Body of pancreas (tissue), 4 donors: ENCODE data around the gene MMP19. TPM values are rescaled to one million over a fixed set of nuclear protein-coding genes. Genes with fewer than 3 reads are reported as not detected.

Experiments
- ATAC-seq: fragments of 150-250 bp; one replicate; pipeline ENCODE4 v1.9.1; 2016
- DNase-seq, 4 donors: peaks; one replicate each; pipeline ENCODE4 v3.0.0-alpha.2; 2019
- H3K27ac ChIP-seq, 4 donors: fragments of 200-600 bp; sonication (generic); 1 replicate in 3 of 4; 2 replicates in 1 of 4; pipeline versions ENCODE4 v1.5.1 to v1.6.1; 2016 to 2019; ENCODE audit warnings: mild to moderate bottlenecking in 1 of 4, mixed read lengths in 1 of 4, moderate library complexity in 1 of 4
- H3K27me3 ChIP-seq, 2 donors: fragments of 200-600 bp; sonication (generic); one replicate each; pipeline ENCODE4 v1.6.0; 2016; ENCODE audit warnings: mild to moderate bottlenecking in 1 of 2
- H3K36me3 ChIP-seq, 2 donors: fragments of 200-600 bp; sonication (generic); replicated peaks in 1 of 2; 2 replicates each; pipeline ENCODE4 v1.5.1; 2016; ENCODE audit warnings: low read depth in 2 of 2; ENCODE audit not compliant: insufficient read depth in 1 of 2
- H3K4me1 ChIP-seq: fragments of 200-600 bp; sonication (generic); one replicate; pipeline ENCODE4 v1.6.0; 2016
- H3K4me3 ChIP-seq, 2 donors: fragments of 200-600 bp; sonication (generic); 1 replicate in 1 of 2; 2 replicates in 1 of 2; pipeline ENCODE4 v1.5.1; 2016 to 2019
- H3K9me3 ChIP-seq, 3 donors: fragments of 200-600 bp; sonication (generic); 1 replicate in 2 of 3; 2 replicates in 1 of 3; pipeline ENCODE4 v1.5.1; 2016
- POLR2A ChIP-seq, 3 donors: fragments of 450-650 bp; IDR thresholded peaks; one replicate each; pipeline ENCODE4 v1.6.1; 2016; ENCODE audit warnings: antibody characterized with exemption in 3 of 3, mild to moderate bottlenecking in 2 of 3
- WGBS, 2 donors: methylation state at CpG; one replicate each; pipeline ENCODE4 v1.1.5; 2017; 5-methylcytosine and 5-hydroxymethylcytosine counted together
- intact Hi-C: fragments of 100-400 bp; cut with DNase I; formaldehyde crosslinking; loops from one replicate; pipeline ENCODE4 v1.15.1; 2023
- total RNA-seq, 2 donors: library from RNA; depleted of rRNA; stranded (reverse); fragments of >200 nt; gene quantifications; one replicate each; pipeline ENCODE4 v1.1.0, GENCODE V29; 2016
- TF ChIP-seq, protein P1 (sequence below), 7 experiments: fragments of 450-650 bp in 4 of 7; fragments of 200-600 bp in 3 of 7; sonication (generic) in 3 of 7; IDR thresholded peaks; one replicate each; pipeline ENCODE4 v1.5.1; 2016 to 2019; ENCODE audit warnings: antibody characterized with exemption in 7 of 7

The MMP19 gene
- total RNA-seq, 2 donors from 2014 or later, result 3.4 to 23.4 TPM

GRCh38 chr12:55845361-55845760 is 2.6 kb upstream of the MMP19 start:
- 71 to 80% methylated on average over 5 of the region's 5 CpGs for WGBS, 2 donors
- Histone ChIP-seq H3K9me3 (no peaks in the 10 kb centered on the region), H3K4me3 (no peak overlapping the region), H3K36me3 (no peaks in the 10 kb centered on the region), H3K27ac (no peak overlapping the region), H3K27me3 (no peaks in the 10 kb centered on the region), H3K4me1 (no peaks in the 10 kb centered on the region)
- no peak for TF ChIP-seq POLR2A (IDR thresholded peaks at IDR 0.05)
- TF ChIP-seq, protein P1, sequence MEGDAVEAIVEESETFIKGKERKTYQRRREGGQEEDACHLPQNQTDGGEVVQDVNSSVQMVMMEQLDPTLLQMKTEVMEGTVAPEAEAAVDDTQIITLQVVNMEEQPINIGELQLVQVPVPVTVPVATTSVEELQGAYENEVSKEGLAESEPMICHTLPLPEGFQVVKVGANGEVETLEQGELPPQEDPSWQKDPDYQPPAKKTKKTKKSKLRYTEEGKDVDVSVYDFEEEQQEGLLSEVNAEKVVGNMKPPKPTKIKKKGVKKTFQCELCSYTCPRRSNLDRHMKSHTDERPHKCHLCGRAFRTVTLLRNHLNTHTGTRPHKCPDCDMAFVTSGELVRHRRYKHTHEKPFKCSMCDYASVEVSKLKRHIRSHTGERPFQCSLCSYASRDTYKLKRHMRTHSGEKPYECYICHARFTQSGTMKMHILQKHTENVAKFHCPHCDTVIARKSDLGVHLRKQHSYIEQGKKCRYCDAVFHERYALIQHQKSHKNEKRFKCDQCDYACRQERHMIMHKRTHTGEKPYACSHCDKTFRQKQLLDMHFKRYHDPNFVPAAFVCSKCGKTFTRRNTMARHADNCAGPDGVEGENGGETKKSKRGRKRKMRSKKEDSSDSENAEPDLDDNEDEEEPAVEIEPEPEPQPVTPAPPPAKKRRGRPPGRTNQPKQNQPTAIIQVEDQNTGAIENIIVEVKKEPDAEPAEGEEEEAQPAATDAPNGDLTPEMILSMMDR (IDR thresholded peaks at IDR 0.05), result no peak
- DNase-seq (no peak), ATAC-seq (no peak)
- intact Hi-C loops, result no loop called here

- WGBS, 2 donors, result 83 to 87% methylated on average over 4 of the region's 4 CpGs
- ATAC-seq, result no peak
- intact Hi-C loops, result no loop called here
- Histone ChIP-seq H3K27me3 (no peaks in the 10 kb centered on the region), H3K4me3 (no peak overlapping the region), H3K36me3 (no peaks in the 10 kb centered on the region), H3K4me1 (no peaks in the 10 kb centered on the region), H3K27ac (no peak overlapping the region), H3K9me3 (no peaks in the 10 kb centered on the region)
- DNase-seq, result no peak
- TF ChIP-seq, protein P1 (IDR thresholded peaks at IDR 0.05), result no peak
- no peak for TF ChIP-seq POLR2A (IDR thresholded peaks at IDR 0.05)
Measured at GRCh38 chr12:55844961-55845360, 2.2 kb upstream of the MMP19 start.

DNA sequence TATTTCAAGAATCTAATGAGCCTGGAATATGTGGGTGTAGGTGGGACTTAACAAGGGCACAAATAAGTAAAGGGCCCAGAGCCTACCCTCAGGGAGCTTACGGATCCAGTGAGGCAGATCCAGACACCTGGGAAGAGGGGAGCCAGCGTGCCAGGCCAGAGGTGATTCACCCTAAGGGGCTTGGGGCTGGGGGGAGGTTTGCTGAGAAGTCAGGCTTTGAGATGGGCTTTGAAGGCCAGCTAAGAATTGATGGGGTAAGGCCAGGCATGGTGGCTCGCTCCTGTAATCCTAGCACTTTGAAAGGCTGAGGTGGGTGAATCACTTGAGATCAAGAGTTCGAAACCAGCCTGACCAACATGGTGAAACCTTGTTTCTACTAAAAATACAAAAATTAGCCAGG is 695 bp upstream of the MMP19 start:
- intact Hi-C loops, result no loop called here
- no peak for TF ChIP-seq POLR2A (IDR thresholded peaks at IDR 0.05)
- TF ChIP-seq, protein P1 (IDR thresholded peaks at IDR 0.05), result no peak
- Histone ChIP-seq H3K27ac (no peak overlapping the region), H3K27me3 (no peaks in the 10 kb centered on the region), H3K36me3 (no peaks in the 10 kb centered on the region), H3K4me3 (no peak overlapping the region), H3K9me3 (no peaks in the 10 kb centered on the region), H3K4me1 (no peaks in the 10 kb centered on the region)
- ATAC-seq (no peak), DNase-seq (no peak)
- WGBS, 2 donors, result 89 to 93% methylated on average over 4 of the region's 4 CpGs

DNA sequence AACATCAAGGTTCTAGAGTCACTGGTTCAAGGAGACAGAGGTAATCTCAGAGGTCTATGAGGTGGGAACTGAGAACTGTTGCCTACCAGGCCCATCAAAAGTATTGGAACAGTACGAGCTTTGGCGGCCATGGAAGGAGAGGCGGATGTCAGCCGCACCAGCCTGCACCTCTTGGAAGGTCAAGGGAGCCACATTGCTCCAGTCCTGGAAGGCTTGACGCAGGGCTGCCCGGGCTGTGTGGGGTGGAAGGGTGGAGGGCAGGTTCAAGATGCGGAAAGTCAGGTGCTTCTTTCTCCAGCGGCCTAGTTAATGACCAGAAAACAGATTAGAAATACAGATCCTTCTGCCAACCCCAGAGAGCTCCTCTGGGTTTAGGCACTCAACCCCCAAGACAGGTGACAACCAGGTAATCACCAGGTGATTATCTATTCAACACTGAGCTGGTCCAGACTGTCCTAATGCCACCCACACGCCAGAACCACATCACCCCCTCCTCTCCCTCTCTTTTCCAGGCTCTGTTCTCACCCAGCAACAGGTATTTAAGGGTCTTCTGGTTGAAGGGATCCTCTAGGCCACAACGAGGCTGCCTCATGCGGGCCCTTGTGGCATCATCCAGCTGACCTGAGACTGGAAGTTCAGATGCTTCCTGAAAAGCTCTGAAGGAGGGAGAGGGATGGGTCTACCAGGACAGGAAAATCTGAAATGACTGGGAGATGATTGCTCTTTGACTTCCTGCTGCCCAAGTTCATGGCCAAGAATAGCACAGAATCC is 2.0 kb downstream of the MMP19 start:
- DNase-seq, result no peak
- Histone ChIP-seq H3K27ac (no peak overlapping the region), H3K4me1 (no peaks in the 10 kb centered on the region), H3K27me3 (no peaks in the 10 kb centered on the region), H3K9me3 (no peaks in the 10 kb centered on the region), H3K36me3 (no peaks in the 10 kb centered on the region), H3K4me3 (no peak overlapping the region)
- intact Hi-C loops, result no loop called here
- no peak for ATAC-seq
- WGBS, 2 donors, result 82% methylated on average over 10 to 11 of the region's 11 CpGs
- no peak for TF ChIP-seq POLR2A (IDR thresholded peaks at IDR 0.05)
- TF ChIP-seq, protein P1 (IDR thresholded peaks at IDR 0.05), result no peak
